22Rv1 (cell line): ENCODE measurements around the gene GIPC3.

Source experiments
- CTCF ChIP-seq: fragments of 450-650 bp; IDR thresholded peaks from 2 replicates; pipeline ENCODE4 v1.5.1; 2017; ENCODE audit warnings: mild to moderate bottlenecking
- ZFX ChIP-seq: fragments of 450-650 bp; IDR thresholded peaks from 2 replicates; pipeline ENCODE4 v1.6.1; 2017; ENCODE audit warnings: antibody characterized with exemption, borderline replicate concordance

GRCh38 chr19:3551792-3552095, 33.5 kb upstream of the GIPC3 start:
- no peak for TF ChIP-seq CTCF
- TF ChIP-seq ZFX: no peak
